BLaER1 (cell line): Measurements from ENCODE around the gene LMNTD1.

Source experiments
- H3K27ac ChIP-seq: shearing (Covaris generic); formaldehyde crosslinking; 2 replicates; pipeline ENCODE4 v1.8.1; 2022
- H3K27me3 ChIP-seq: shearing (Covaris generic); formaldehyde crosslinking; 2 replicates; pipeline ENCODE4 v1.8.1; 2022
- H3K36me3 ChIP-seq: shearing (Covaris generic); formaldehyde crosslinking; 2 replicates; pipeline ENCODE4 v1.8.1; 2022
- H3K4me1 ChIP-seq: shearing (Covaris generic); formaldehyde crosslinking; 2 replicates; pipeline ENCODE4 v1.8.1; 2022
- H3K4me2 ChIP-seq: shearing (Covaris generic); formaldehyde crosslinking; 2 replicates; pipeline ENCODE4 v1.8.1; 2022
- H3K4me3 ChIP-seq: shearing (Covaris generic); formaldehyde crosslinking; 2 replicates; pipeline ENCODE4 v1.8.1; 2022
- H3K9ac ChIP-seq: shearing (Covaris generic); formaldehyde crosslinking; 2 replicates; pipeline ENCODE4 v1.8.1; 2022
- H3K9me3 ChIP-seq: shearing (Covaris generic); formaldehyde crosslinking; 2 replicates; pipeline ENCODE4 v1.8.1; 2022
- H4K20me1 ChIP-seq: shearing (Covaris generic); formaldehyde crosslinking; 2 replicates; pipeline ENCODE4 v1.8.1; 2022
- Cebpa-rat ChIP-seq: shearing (Covaris generic); IDR thresholded peaks from 2 replicates; pipeline ENCODE4 v1.8.1; 2022

LMNTD1 gene

GRCh38 chr12:25556153-25556552, 3.1 kb upstream of the LMNTD1 start:
- no peak overlapping the region for H3K4me2 ChIP-seq
- H4K20me1 ChIP-seq = no peaks in the 10 kb centered on the region
- no peak for TF ChIP-seq Cebpa-rat
- no peak overlapping the region for H3K9ac ChIP-seq
- no peaks in the 10 kb centered on the region for H3K4me1 ChIP-seq
- H3K27ac ChIP-seq = no peak overlapping the region
- no peaks in the 10 kb centered on the region for H3K36me3 ChIP-seq
- no peak overlapping the region for H3K4me3 ChIP-seq
- H3K9me3 ChIP-seq = no peaks in the 10 kb centered on the region
- H3K27me3 ChIP-seq = no peaks in the 10 kb centered on the region

GRCh38 chr12:25552681-25553080, 402 bp downstream of the LMNTD1 start:
- no peak overlapping the region for H3K9ac ChIP-seq
- H3K9me3 ChIP-seq = no peaks in the 10 kb centered on the region
- H3K36me3 ChIP-seq = no peaks in the 10 kb centered on the region
- H3K27me3 ChIP-seq = no peaks in the 10 kb centered on the region
- TF ChIP-seq Cebpa-rat = no peak
- no peak overlapping the region for H3K4me3 ChIP-seq
- H3K4me2 ChIP-seq = no peak overlapping the region
- H3K4me1 ChIP-seq = no peaks in the 10 kb centered on the region
- H3K27ac ChIP-seq = no peak overlapping the region
- no peaks in the 10 kb centered on the region for H4K20me1 ChIP-seq

- H3K9me3 ChIP-seq = no peaks in the 10 kb centered on the region
- H3K36me3 ChIP-seq = no peaks in the 10 kb centered on the region
- no peak overlapping the region for H3K4me3 ChIP-seq
- H3K4me2 ChIP-seq = no peak overlapping the region
- no peak overlapping the region for H3K9ac ChIP-seq
- no peaks in the 10 kb centered on the region for H3K4me1 ChIP-seq
- H3K27me3 ChIP-seq = no peaks in the 10 kb centered on the region
- no peak for TF ChIP-seq Cebpa-rat
- H4K20me1 ChIP-seq = no peaks in the 10 kb centered on the region
- no peak overlapping the region for H3K27ac ChIP-seq
These were observed 2.9 kb downstream of the LMNTD1 start for GRCh38 chr12:25550186-25550585.

- Histone ChIP-seq H3K4me3 (no peak overlapping the region), H3K36me3 (no peaks in the 10 kb centered on the region), H3K4me1 (no peaks in the 10 kb centered on the region), H3K9ac (no peak overlapping the region), H3K27me3 (no peaks in the 10 kb centered on the region), H3K9me3 (no peaks in the 10 kb centered on the region), H3K4me2 (no peak overlapping the region), H3K27ac (no peak overlapping the region), H4K20me1 (no peaks in the 10 kb centered on the region)
- TF ChIP-seq Cebpa-rat = no peak
These were observed 4.0 kb downstream of the LMNTD1 start for GRCh38 chr12:25549120-25549519.

GRCh38 chr12:25546318-25546717, 6.8 kb downstream of the LMNTD1 start:
- Histone ChIP-seq H4K20me1 (no peaks in the 10 kb centered on the region), H3K9ac (no peak overlapping the region), H3K36me3 (no peaks in the 10 kb centered on the region), H3K27ac (no peak overlapping the region), H3K4me2 (no peak overlapping the region), H3K27me3 (no peaks in the 10 kb centered on the region), H3K9me3 (no peaks in the 10 kb centered on the region), H3K4me3 (no peak overlapping the region), H3K4me1 (no peaks in the 10 kb centered on the region)
- no peak for TF ChIP-seq Cebpa-rat

GRCh38 chr12:25533150-25533549, 19.9 kb downstream of the LMNTD1 start:
- Histone ChIP-seq H3K4me3 (no peak overlapping the region), H3K27me3 (no peaks in the 10 kb centered on the region), H3K27ac (no peak overlapping the region), H4K20me1 (no peaks in the 10 kb centered on the region), H3K4me1 (no peaks in the 10 kb centered on the region), H3K4me2 (no peak overlapping the region), H3K9ac (no peak overlapping the region), H3K36me3 (no peaks in the 10 kb centered on the region), H3K9me3 (no peaks in the 10 kb centered on the region)
- TF ChIP-seq Cebpa-rat = no peak

GRCh38 chr12:25531502-25532052, 21.5 kb downstream of the LMNTD1 start:
- TF ChIP-seq Cebpa-rat = no peak
- Histone ChIP-seq H4K20me1 (no peaks in the 10 kb centered on the region), H3K4me3 (no peak overlapping the region), H3K9me3 (no peaks in the 10 kb centered on the region), H3K36me3 (no peaks in the 10 kb centered on the region), H3K4me2 (no peak overlapping the region), H3K4me1 (no peaks in the 10 kb centered on the region), H3K9ac (no peak overlapping the region), H3K27ac (no peak overlapping the region), H3K27me3 (no peaks in the 10 kb centered on the region)

- TF ChIP-seq Cebpa-rat = no peak
These were observed 23.3 kb downstream of the LMNTD1 start for GRCh38 chr12:25529738-25530137.

GRCh38 chr12:25526778-25527177, 26.3 kb downstream of the LMNTD1 start:
- Histone ChIP-seq H4K20me1 (no peaks in the 10 kb centered on the region), H3K9me3 (no peaks in the 10 kb centered on the region), H3K4me3 (no peak overlapping the region), H3K36me3 (no peaks in the 10 kb centered on the region), H3K27ac (no peak overlapping the region), H3K4me1 (no peaks in the 10 kb centered on the region), H3K27me3 (no peaks in the 10 kb centered on the region), H3K4me2 (no peak overlapping the region), H3K9ac (no peak overlapping the region)
- no peak for TF ChIP-seq Cebpa-rat

More at GRCh38 chr12:25529738-25530137, 23.3 kb downstream of the LMNTD1 start:
- H3K27me3 ChIP-seq = no peaks in the 10 kb centered on the region
- H3K4me1 ChIP-seq = no peaks in the 10 kb centered on the region
- H3K4me3 ChIP-seq = no peak overlapping the region
- H4K20me1 ChIP-seq = no peaks in the 10 kb centered on the region
- H3K27ac ChIP-seq = no peak overlapping the region
- no peaks in the 10 kb centered on the region for H3K9me3 ChIP-seq
- H3K36me3 ChIP-seq = no peaks in the 10 kb centered on the region
- no peak overlapping the region for H3K9ac ChIP-seq
- no peak overlapping the region for H3K4me2 ChIP-seq

GRCh38 chr12:25524366-25524765, 28.7 kb downstream of the LMNTD1 start:
- no peak overlapping the region for H3K4me2 ChIP-seq

More at GRCh38 chr12:25524366-25524765, 28.7 kb downstream of the LMNTD1 start:
- no peaks in the 10 kb centered on the region for H3K9me3 ChIP-seq
- no peaks in the 10 kb centered on the region for H3K36me3 ChIP-seq
- no peak overlapping the region for H3K9ac ChIP-seq
- H3K4me3 ChIP-seq = no peak overlapping the region
- no peaks in the 10 kb centered on the region for H3K27me3 ChIP-seq
- no peak for TF ChIP-seq Cebpa-rat
- H4K20me1 ChIP-seq = no peaks in the 10 kb centered on the region
- H3K4me1 ChIP-seq = no peaks in the 10 kb centered on the region
- H3K27ac ChIP-seq = no peak overlapping the region
